Glutamatergic neuron (in vitro differentiated cells): Measurements from ENCODE around the gene ANTXRL. TPM values are rescaled to one million over a fixed set of nuclear protein-coding genes. Genes with fewer than 3 reads are reported as not detected.
"Not testable (repeated sequence)": the region's sequence is repeated elsewhere in the genome, so short reads cannot be mapped to it uniquely, and the experiment has no call there.

Source experiments
- DNase-seq: peaks from one replicate; pipeline ENCODE4 v3.0.0; 2022
- H3K27ac Mint-ChIP-seq: one replicate; pipeline ENCODE4 v1.8.0; 2020; ENCODE audit warnings: mild to moderate bottlenecking, mixed read lengths, inconsistent platforms; ENCODE audit not compliant: unreplicated experiment
- H3K27me3 Mint-ChIP-seq: one replicate; pipeline ENCODE4 v1.8.0; 2020; ENCODE audit warnings: mild to moderate bottlenecking, moderate library complexity, mixed read lengths, inconsistent platforms; ENCODE audit not compliant: unreplicated experiment
- H3K36me3 Mint-ChIP-seq: one replicate; pipeline ENCODE4 v1.8.0; 2020; ENCODE audit warnings: mild to moderate bottlenecking, mixed read lengths, inconsistent platforms; ENCODE audit not compliant: unreplicated experiment
- H3K4me1 Mint-ChIP-seq: one replicate; pipeline ENCODE4 v1.8.0; 2020; ENCODE audit warnings: mild to moderate bottlenecking, low read depth, mixed read lengths, inconsistent platforms; ENCODE audit not compliant: unreplicated experiment
- H3K4me3 Mint-ChIP-seq: one replicate; pipeline ENCODE4 v1.8.0; 2020; ENCODE audit warnings: mild to moderate bottlenecking, mixed read lengths, inconsistent platforms; ENCODE audit not compliant: unreplicated experiment
- H3K9me3 Mint-ChIP-seq: one replicate; pipeline ENCODE4 v1.8.0; 2020; ENCODE audit warnings: mild to moderate bottlenecking, moderate library complexity, mixed read lengths, inconsistent platforms; ENCODE audit not compliant: unreplicated experiment
- CTCF ChIP-seq: fragments of 200-600 bp; sonication (generic); IDR thresholded peaks from one replicate; pipeline ENCODE4 v1.5.0; 2021; ENCODE audit not compliant: partially characterized antibody, unreplicated experiment
- total RNA-seq: library from RNA; stranded (reverse); fragmentation: NEBNext Ultra II Directional; extraction: Animal tissue kit (Norgen Biotek cat#: 25700); gene quantifications from one replicate; pipeline ENCODE4 v1.2.1, GENCODE V29; 2021; ENCODE audit not compliant: unreplicated experiment

The ANTXRL gene
- total RNA-seq, 1 donor from 2014 or later = not detected

DNA sequence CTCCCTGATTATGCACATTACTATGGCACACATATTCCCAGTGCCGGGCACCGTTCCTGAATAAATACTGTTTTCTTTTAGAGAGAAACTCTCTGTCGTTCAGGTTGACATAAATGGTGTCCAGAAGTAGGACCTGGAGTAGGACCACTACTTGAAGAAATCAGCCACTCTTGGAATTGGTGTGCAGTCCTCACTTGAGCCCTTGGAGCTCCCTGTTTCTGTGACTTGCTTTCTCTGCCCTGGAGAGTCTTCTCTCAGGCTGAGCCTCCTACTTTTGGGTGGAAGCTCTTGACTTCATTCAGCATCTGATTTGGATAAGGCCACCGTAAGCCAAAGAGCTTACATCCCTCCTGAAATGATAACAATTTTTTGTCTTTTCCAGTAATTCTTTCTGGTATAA lies 29.7 kb upstream of the ANTXRL start:
- peaks cover 4% of the 10 kb centered on the region for H3K9me3 Mint-ChIP-seq
- no peak for TF ChIP-seq CTCF
- H3K27me3 Mint-ChIP-seq = peaks cover 5% of the 10 kb centered on the region
- no peak overlapping the region for H3K27ac Mint-ChIP-seq
- H3K36me3 Mint-ChIP-seq = no peaks in the 10 kb centered on the region
- DNase-seq = no peak
- no peaks in the 10 kb centered on the region for H3K4me1 Mint-ChIP-seq
- no peak overlapping the region for H3K4me3 Mint-ChIP-seq

- DNase-seq, H3K9me3 Mint-ChIP-seq, H3K27me3 Mint-ChIP-seq, H3K27ac Mint-ChIP-seq, H3K4me3 Mint-ChIP-seq, H3K36me3 Mint-ChIP-seq: not testable (repeated sequence)
- H3K4me1 Mint-ChIP-seq = peaks cover 11% of the 10 kb centered on the region
Measured at GRCh38 chr10:46262906-46263560, 23.8 kb upstream of the ANTXRL start.

DNA sequence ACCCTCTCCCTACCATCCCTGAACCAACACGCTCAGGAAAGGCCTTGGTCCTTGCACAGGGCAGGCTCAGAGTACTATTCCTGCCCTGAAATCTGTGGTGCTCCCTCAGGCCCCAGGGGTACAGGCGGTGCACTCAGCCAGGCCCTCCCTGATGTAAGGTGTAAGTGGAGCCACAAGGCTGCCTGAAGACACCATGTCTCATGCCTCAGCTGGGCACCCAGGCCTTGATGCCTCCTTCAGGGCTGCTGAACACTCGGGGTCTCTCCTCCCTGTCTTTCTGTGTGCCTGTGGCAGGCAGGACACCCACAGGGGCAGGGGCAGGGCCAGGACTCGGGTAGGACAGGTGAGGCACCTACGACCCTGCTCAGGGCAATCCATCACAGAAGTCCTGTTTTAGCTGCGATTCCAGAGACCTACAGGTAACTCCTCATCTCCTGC lies 22.9 kb upstream of the ANTXRL start:
- no peak overlapping the region for H3K27ac Mint-ChIP-seq
- TF ChIP-seq CTCF = no peak
- H3K4me3 Mint-ChIP-seq = no peak overlapping the region
- no peaks in the 10 kb centered on the region for H3K36me3 Mint-ChIP-seq
- H3K4me1 Mint-ChIP-seq = peaks cover 11% of the 10 kb centered on the region
- DNase-seq = no peak
- peaks cover 8% of the 10 kb centered on the region for H3K9me3 Mint-ChIP-seq
- H3K27me3 Mint-ChIP-seq = peaks cover 7% of the 10 kb centered on the region

- no peak for DNase-seq
- H3K27me3 Mint-ChIP-seq = peaks cover 7% of the 10 kb centered on the region
- H3K4me3 Mint-ChIP-seq = no peak overlapping the region
Measured at GRCh38 chr10:46264336-46264735, 22.5 kb upstream of the ANTXRL start.

GRCh38 chr10:46264737-46265368 lies 21.9 kb upstream of the ANTXRL start:
- H3K4me1 Mint-ChIP-seq = peaks cover 11% of the 10 kb centered on the region
- TF ChIP-seq CTCF = no peak

More at GRCh38 chr10:46264336-46264735, 22.5 kb upstream of the ANTXRL start:
- Mint-ChIP-seq H3K36me3 (no peaks in the 10 kb centered on the region), H3K27ac (no peak overlapping the region), H3K9me3 (peaks cover 8% of the 10 kb centered on the region), H3K4me1 (peaks cover 11% of the 10 kb centered on the region)
- TF ChIP-seq CTCF = no peak

DNA sequence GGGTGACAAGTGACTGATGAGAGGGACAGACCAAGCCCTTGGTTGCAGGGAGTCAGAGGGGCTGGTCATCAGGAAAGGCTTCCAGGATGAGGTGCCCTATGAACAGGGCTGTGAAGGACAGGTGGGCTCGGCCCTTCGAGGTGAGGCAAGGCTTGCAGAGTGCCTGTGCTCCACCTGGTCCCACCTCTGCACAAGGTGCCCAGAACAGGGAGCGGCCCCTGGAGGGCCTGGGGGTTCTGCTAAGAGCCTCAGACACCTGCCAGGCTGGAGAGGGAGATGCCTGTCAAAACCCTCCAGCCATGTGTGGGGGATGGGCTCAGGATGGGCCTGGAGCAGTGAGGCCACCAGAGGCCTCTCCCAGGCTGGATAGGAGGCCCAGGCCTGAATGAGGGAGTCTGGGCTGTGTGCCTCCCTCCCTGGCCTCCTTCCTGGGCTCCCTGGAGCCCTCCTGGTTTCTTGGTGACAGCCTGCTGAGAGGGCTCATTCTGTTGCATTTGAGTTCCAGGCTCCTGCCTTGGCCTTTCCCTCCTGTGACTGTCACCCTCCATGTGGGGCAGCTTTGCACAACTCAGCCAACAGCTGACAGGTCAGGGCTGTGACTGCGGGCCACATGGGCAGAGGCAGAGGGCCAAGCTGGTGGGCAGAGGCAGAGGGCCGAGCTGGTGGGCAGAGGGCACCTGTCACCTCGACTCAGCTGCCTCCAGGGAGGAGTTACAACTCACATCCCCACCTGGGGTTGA lies 21.1 kb upstream of the ANTXRL start:
- Mint-ChIP-seq H3K4me1 (peaks cover 11% of the 10 kb centered on the region), H3K27ac (peak overlapping the region; percentile 88), H3K4me3 (peak overlapping the region; percentile 52)
- H3K36me3 Mint-ChIP-seq, DNase-seq, H3K27me3 Mint-ChIP-seq, H3K9me3 Mint-ChIP-seq: not testable (repeated sequence)

More at GRCh38 chr10:46264737-46265368, 21.9 kb upstream of the ANTXRL start:
- Mint-ChIP-seq H3K9me3 (peaks cover 8% of the 10 kb centered on the region), H3K27me3 (peaks cover 7% of the 10 kb centered on the region), H3K36me3 (no peaks in the 10 kb centered on the region), H3K4me3 (no peak overlapping the region), H3K27ac (peak overlapping the region; percentile 72)
- no peak for DNase-seq
